WTC11 (cell line): Measurements from ENCODE around the gene ZNF600.
"Not testable (repeated sequence)": the region's sequence is repeated elsewhere in the genome, so short reads cannot be mapped to it uniquely, and the experiment has no call there.

Experiments
- MAX ChIP-seq: sonication (generic); formaldehyde crosslinking; IDR thresholded peaks from 2 replicates; pipeline ENCODE4 v1.8.0; 2022; ENCODE audit warnings: mild to moderate bottlenecking, missing genetic modification reagents
- TCF7 ChIP-seq: sonication (generic); formaldehyde crosslinking; IDR thresholded peaks from 2 replicates; pipeline ENCODE4 v1.8.0; 2022; ENCODE audit warnings: mild to moderate bottlenecking, low read depth, missing genetic modification reagents, moderate library complexity
- TF ChIP-seq, protein P1 (sequence below): fragments of 200-600 bp; IDR thresholded peaks from 2 replicates; pipeline ENCODE4 v1.8.0; 2022; ENCODE audit warnings: antibody characterized with exemption

- TF ChIP-seq MAX (CRISPR knock-in tag); TCF7: not testable (repeated sequence)
- TF ChIP-seq, protein P1, sequence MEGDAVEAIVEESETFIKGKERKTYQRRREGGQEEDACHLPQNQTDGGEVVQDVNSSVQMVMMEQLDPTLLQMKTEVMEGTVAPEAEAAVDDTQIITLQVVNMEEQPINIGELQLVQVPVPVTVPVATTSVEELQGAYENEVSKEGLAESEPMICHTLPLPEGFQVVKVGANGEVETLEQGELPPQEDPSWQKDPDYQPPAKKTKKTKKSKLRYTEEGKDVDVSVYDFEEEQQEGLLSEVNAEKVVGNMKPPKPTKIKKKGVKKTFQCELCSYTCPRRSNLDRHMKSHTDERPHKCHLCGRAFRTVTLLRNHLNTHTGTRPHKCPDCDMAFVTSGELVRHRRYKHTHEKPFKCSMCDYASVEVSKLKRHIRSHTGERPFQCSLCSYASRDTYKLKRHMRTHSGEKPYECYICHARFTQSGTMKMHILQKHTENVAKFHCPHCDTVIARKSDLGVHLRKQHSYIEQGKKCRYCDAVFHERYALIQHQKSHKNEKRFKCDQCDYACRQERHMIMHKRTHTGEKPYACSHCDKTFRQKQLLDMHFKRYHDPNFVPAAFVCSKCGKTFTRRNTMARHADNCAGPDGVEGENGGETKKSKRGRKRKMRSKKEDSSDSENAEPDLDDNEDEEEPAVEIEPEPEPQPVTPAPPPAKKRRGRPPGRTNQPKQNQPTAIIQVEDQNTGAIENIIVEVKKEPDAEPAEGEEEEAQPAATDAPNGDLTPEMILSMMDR = not testable (repeated sequence)
These were observed 45.2 kb downstream of the ZNF600 start for GRCh38 chr19:52741371-52741770.
